GM10248 (cell line): ENCODE data around the gene ATP2B3.

Experiments used
- CTCF ChIA-PET: fragments of 300-600 bp; sonication (Branson Sonifier 250); formaldehyde crosslinking; extraction: SDS; loops from one replicate; lab custom pipeline; 2021; ENCODE audit warnings: antibody characterized with exemption; lab: Yijun Ruan, JAX
- POLR2A ChIA-PET: fragments of 350-650 bp; sonication (Branson Sonifier 250); formaldehyde crosslinking; extraction: SDS; loops from one replicate; lab custom pipeline; 2020; ENCODE audit warnings: antibody characterized with exemption; lab: Yijun Ruan, JAX
- DNase-seq: peaks from one replicate; pipeline ENCODE4 v3.0.0; 2012; ENCODE audit errors: extremely low spot score
- TF ChIP-seq, protein P1 (sequence below): IDR thresholded peaks from 2 replicates; pipeline ENCODE4 v1.5.1; 2012; ENCODE audit warnings: mild to moderate bottlenecking, low read depth; ENCODE audit errors: extremely low read depth, missing control alignments, control extremely low read depth

Gene ATP2B3

GRCh38 chrX:153628665-153629064 is 111.2 kb downstream of the ATP2B3 start:
- ChIA-PET CTCF (interaction anchor here (1.3 to 2.4 kb wide), 2 partner anchors 11 to 39 kb away, joined by 3 to 6 read pairs; no protein-coding TSS in a partner anchor), POLR2A (no interaction called here)

DNA sequence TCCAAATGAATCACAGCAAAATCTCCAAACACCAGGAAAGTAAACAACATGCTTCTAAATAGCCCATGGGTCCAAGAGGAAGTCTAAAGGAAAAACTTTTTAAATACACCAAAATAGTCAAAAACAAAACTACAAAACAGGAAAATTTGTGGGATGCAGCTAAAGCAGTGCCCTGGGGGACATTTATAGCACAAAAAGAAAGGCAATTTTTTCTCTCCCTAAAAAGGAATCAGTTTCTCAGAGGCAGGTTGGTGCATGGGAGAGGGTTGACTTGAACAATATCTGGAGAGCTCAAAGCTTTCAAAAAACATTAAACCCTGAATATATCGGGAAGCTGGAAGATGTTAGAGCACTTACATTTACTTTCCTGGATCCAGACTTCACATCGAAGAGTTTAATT is 113.9 kb downstream of the ATP2B3 start:
- CTCF ChIA-PET = interaction anchor here (0.7 to 1.4 kb wide), 5 partner anchors 16 to 92 kb away, joined by 3 to 6 read pairs (median 4); partner anchors contain the start of gene DUSP9
- no peak for DNase-seq
- TF ChIP-seq, protein P1, sequence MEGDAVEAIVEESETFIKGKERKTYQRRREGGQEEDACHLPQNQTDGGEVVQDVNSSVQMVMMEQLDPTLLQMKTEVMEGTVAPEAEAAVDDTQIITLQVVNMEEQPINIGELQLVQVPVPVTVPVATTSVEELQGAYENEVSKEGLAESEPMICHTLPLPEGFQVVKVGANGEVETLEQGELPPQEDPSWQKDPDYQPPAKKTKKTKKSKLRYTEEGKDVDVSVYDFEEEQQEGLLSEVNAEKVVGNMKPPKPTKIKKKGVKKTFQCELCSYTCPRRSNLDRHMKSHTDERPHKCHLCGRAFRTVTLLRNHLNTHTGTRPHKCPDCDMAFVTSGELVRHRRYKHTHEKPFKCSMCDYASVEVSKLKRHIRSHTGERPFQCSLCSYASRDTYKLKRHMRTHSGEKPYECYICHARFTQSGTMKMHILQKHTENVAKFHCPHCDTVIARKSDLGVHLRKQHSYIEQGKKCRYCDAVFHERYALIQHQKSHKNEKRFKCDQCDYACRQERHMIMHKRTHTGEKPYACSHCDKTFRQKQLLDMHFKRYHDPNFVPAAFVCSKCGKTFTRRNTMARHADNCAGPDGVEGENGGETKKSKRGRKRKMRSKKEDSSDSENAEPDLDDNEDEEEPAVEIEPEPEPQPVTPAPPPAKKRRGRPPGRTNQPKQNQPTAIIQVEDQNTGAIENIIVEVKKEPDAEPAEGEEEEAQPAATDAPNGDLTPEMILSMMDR = no peak
- POLR2A ChIA-PET = no interaction called here

More at GRCh38 chrX:153628665-153629064, 111.2 kb downstream of the ATP2B3 start:
- no peak for DNase-seq
- TF ChIP-seq, protein P1 = no peak

GRCh38 chrX:153631907-153632594 is 114.6 kb downstream of the ATP2B3 start:
- POLR2A ChIA-PET = no interaction called here
- TF ChIP-seq, protein P1 = no peak
- no peak for DNase-seq
- CTCF ChIA-PET = interaction anchor here (0.7 to 1.4 kb wide), 4 partner anchors 16 to 93 kb away, joined by 3 to 6 read pairs (median 4); partner anchors contain the start of gene DUSP9
